Measurements from ENCODE around the gene POU2F1.

POU2F1 gene

DNA sequence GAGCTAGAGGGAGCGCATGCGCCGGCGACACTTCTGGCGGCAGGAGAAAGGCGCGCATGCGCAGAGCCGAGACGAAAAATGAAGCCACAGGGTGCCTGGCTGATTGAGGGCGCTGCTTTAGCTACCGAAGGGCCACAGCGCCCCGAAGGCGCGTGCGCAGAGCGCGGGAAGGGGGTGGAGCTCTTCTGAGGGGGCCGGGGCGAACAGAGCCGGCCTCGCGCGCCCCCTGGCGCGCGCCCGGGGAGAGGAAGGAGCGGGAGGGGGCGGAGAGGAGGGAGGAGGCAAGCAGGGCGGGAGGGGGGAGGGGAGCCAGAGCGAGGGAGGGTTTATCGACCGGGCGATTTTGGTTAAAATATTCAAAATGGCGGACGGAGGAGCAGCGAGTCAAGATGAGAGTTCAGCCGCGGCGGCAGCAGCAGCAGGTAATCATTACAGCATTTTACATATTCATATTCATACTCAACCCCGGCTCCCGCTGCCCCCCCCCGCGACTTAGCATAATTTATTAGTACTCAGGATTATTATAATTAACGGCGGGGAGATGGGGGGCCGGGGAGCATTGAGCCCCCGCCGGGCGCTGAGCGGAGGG is at the start of gene POU2F1:
TSS of gene POU2F1 (plus strand) at position 350 of the 589 bp plus-strand sequence. CDS start at position 362, 12 bp downstream.
- H3K9me3 ChIP-seq (ENCODE audit: control insufficient read depth, low read length): no peaks in the 10 kb centered on the region
- DNase-seq (ENCODE audit: low read depth): peak; percentile 99
- H3K27me3 ChIP-seq (replicated peaks; ENCODE audit: control insufficient read depth, insufficient read depth, low read length): no peaks in the 10 kb centered on the region
- H3K4me1 ChIP-seq (ENCODE audit: control insufficient read depth, insufficient read depth, low read length): peaks cover 20% of the 10 kb centered on the region
- H3K4me3 ChIP-seq (ENCODE audit: low read length): peak within 1 kb of the TSS; percentile 100
- H3K9ac ChIP-seq (ENCODE audit: low read length): peak within 1 kb of the TSS; percentile 91
- no peaks in the 10 kb centered on the region for H3K36me3 ChIP-seq (ENCODE audit: control insufficient read depth, insufficient read depth, low read length, severe bottlenecking)

DNA sequence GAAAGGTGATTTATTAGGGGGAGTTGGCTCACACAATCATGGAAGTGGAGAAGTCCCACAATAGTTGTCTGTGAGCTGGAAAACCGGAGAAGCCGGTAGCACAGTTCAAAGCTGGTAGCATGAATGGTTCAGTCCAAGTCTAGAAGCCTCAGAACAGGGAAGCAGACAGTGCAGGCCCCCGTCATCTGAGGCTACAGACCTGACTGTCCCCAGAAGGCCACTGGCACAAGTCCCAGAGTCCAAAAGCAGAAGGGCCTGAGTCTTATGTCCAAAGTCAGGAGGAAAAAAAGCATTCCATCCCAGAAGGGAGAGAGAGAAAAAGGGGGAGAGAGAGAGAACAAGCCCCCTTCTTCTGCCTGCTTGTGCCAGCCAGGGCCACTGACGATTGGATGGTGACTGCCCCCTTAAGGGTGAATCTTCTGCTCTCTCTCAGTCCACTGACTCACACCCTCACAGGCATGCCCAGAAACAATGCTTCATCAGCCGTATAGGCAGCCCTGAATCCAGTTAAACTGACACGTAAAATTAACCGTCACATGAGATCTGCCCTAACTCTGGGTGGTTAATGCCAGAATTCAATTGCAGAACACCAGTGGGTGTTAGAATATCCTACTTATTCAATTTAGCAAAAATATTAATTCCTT is 49.3 kb upstream of the POU2F1 start:
- Histone ChIP-seq H3K4me1 (ENCODE audit: control insufficient read depth, insufficient read depth, low read length) (peaks cover 9% of the 10 kb centered on the region), H3K27me3 (replicated peaks; ENCODE audit: control insufficient read depth, insufficient read depth, low read length) (peaks cover 44% of the 10 kb centered on the region), H3K36me3 (ENCODE audit: control insufficient read depth, insufficient read depth, low read length, severe bottlenecking) (no peaks in the 10 kb centered on the region), H3K9me3 (ENCODE audit: control insufficient read depth, low read length) (peaks cover 15% of the 10 kb centered on the region), H3K9ac (ENCODE audit: low read length) (no peak overlapping the region), H3K4me3 (ENCODE audit: low read length) (no peak overlapping the region)
- DNase-seq (ENCODE audit: low read depth): no peak

DNA sequence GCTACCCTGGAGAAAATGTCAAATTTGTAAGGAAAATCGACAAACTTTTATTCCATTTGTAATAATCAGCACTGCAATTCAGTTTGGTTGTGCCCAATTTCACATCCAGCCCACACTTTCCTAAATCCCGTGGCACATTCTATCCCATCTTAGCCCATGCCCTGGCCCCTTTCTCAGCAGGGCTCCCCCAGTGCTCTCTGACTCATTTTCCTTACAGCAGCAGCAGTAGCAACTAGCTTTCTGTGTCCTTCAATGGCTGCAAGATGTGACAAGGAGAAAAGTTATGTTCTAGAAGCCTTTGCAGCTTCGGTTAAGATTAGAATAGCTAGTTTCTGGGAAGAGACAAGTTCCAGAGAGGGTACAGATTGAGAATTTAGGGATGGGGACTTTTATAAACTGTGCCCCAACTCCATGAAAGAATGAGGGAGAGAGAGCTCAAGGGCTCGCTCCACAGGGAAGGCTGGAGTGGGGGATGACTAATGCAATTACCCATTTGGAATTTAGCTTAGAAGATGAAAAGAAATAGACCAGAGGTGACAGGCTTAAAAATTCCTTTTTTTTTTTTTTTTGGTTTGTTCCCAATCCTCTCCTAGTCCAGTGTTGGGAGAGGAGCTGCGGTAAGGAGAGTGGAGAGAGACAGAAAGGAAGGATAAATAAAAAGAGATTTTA is 47.0 kb upstream of the POU2F1 start:
- peaks cover 9% of the 10 kb centered on the region for H3K4me1 ChIP-seq (ENCODE audit: control insufficient read depth, insufficient read depth, low read length)

GRCh38 chr1:167175901-167176300 is 44.8 kb upstream of the POU2F1 start:
- DNase-seq (ENCODE audit: low read depth): no peak
- Histone ChIP-seq H3K27me3 (replicated peaks; ENCODE audit: control insufficient read depth, insufficient read depth, low read length) (peaks cover 18% of the 10 kb centered on the region), H3K9me3 (ENCODE audit: control insufficient read depth, low read length) (peaks cover 3% of the 10 kb centered on the region), H3K36me3 (ENCODE audit: control insufficient read depth, insufficient read depth, low read length, severe bottlenecking) (no peaks in the 10 kb centered on the region), H3K9ac (ENCODE audit: low read length) (no peak overlapping the region), H3K4me3 (ENCODE audit: low read length) (no peak overlapping the region), H3K4me1 (ENCODE audit: control insufficient read depth, insufficient read depth, low read length) (peaks cover 9% of the 10 kb centered on the region)

More for the DNA sequence above, 47.0 kb upstream of the POU2F1 start:
- H3K9ac ChIP-seq (ENCODE audit: low read length): no peak overlapping the region
- H3K4me3 ChIP-seq (ENCODE audit: low read length): no peak overlapping the region
- H3K27me3 ChIP-seq (replicated peaks; ENCODE audit: control insufficient read depth, insufficient read depth, low read length): peaks cover 24% of the 10 kb centered on the region
- H3K36me3 ChIP-seq (ENCODE audit: control insufficient read depth, insufficient read depth, low read length, severe bottlenecking): no peaks in the 10 kb centered on the region
- H3K9me3 ChIP-seq (ENCODE audit: control insufficient read depth, low read length): peaks cover 3% of the 10 kb centered on the region
- DNase-seq (ENCODE audit: low read depth): no peak

DNA sequence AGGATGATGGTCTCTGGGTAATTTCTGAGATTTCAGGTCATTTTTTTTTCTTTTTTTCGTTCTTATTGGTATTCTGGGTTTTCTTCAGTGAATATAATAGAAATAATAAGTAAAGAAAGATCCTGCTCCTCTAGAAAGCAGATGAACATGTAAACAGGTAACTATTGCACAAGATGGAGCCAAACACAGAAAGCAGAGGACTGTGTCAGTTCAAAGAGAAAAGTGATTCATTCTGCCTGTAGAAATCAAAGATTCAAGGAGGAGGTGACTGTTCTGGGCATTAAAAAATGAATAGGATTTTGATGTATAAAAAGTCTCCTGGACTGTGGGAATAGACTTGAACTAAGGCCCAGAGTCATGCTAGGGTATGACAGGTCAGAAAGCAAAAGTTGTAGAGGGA is 41.9 kb upstream of the POU2F1 start:
- Histone ChIP-seq H3K9ac (ENCODE audit: low read length) (no peak overlapping the region), H3K9me3 (ENCODE audit: control insufficient read depth, low read length) (peaks cover 6% of the 10 kb centered on the region), H3K4me3 (ENCODE audit: low read length) (no peak overlapping the region), H3K4me1 (ENCODE audit: control insufficient read depth, insufficient read depth, low read length) (peaks cover 2% of the 10 kb centered on the region), H3K36me3 (ENCODE audit: control insufficient read depth, insufficient read depth, low read length, severe bottlenecking) (no peaks in the 10 kb centered on the region), H3K27me3 (replicated peaks; ENCODE audit: control insufficient read depth, insufficient read depth, low read length) (peaks cover 25% of the 10 kb centered on the region)
- DNase-seq (ENCODE audit: low read depth): no peak

DNA sequence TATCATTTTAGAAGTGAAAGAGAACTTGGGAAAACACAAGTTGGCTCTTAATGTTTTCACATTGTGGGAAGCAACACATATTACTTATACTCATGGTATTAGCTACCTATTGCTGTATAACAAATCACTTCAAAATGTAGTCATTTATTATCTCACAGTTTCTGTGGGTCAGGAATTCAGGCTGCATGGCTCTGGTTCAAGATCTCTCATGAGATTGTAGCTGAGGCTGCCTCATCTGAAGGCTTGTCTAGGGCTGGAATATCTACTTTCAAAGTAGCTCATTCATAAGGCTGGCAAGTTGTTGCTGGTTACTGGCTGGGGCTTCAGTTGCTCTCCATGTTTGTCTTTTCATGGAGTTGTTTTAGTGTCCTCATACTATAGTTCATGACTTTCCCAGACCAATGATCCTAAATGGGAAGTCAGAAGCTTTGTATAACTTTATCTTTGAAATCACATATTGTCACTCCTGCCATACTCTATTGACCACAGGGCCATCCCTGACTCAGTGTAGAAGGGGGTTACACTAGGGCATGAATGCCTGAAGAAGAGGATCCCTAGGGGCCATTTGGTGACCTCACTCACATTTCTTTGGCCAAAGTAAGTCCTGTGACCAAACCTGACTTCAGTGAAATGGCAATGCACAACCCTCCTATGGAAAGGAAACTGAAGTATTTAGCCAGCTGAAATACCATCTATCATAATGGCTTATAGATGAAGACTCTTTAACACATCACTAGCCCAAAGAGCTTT is 37.9 kb upstream of the POU2F1 start:
- H3K9ac ChIP-seq (ENCODE audit: low read length): no peak overlapping the region
- H3K4me1 ChIP-seq (ENCODE audit: control insufficient read depth, insufficient read depth, low read length): no peaks in the 10 kb centered on the region
- H3K36me3 ChIP-seq (ENCODE audit: control insufficient read depth, insufficient read depth, low read length, severe bottlenecking): no peaks in the 10 kb centered on the region
- H3K27me3 ChIP-seq (replicated peaks; ENCODE audit: control insufficient read depth, insufficient read depth, low read length): peaks cover 37% of the 10 kb centered on the region
- H3K9me3 ChIP-seq (ENCODE audit: control insufficient read depth, low read length): peaks cover 3% of the 10 kb centered on the region
- H3K4me3 ChIP-seq (ENCODE audit: low read length): no peak overlapping the region
- DNase-seq (ENCODE audit: low read depth): no peak

- Histone ChIP-seq H3K27me3 (replicated peaks; ENCODE audit: control insufficient read depth, insufficient read depth, low read length) (peaks cover 32% of the 10 kb centered on the region), H3K9ac (ENCODE audit: low read length) (no peak overlapping the region), H3K36me3 (ENCODE audit: control insufficient read depth, insufficient read depth, low read length, severe bottlenecking) (no peaks in the 10 kb centered on the region), H3K4me1 (ENCODE audit: control insufficient read depth, insufficient read depth, low read length) (no peaks in the 10 kb centered on the region), H3K9me3 (ENCODE audit: control insufficient read depth, low read length) (peaks cover 3% of the 10 kb centered on the region), H3K4me3 (ENCODE audit: low read length) (no peak overlapping the region)
- DNase-seq (ENCODE audit: low read depth): no peak
Measured at GRCh38 chr1:167184081-167184480, 36.6 kb upstream of the POU2F1 start.

DNA sequence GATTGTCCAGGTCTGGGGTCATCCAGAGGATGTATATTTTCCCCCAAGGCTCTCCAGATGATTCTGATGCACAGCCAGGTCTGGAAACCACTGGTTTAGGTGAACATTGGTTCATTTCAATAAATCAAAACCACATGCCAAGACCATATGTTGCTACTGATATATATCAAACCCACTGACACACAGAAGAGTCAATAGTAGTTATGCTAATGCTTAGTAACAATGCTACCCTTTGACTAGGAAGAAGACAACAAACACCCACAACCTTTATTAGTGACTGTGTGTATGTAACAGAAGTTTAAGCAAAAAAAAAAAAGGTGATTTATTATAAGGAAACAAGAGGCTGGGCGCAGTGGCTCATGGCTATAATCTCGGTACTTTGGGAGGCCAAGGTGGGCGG is 35.6 kb upstream of the POU2F1 start:
- no peaks in the 10 kb centered on the region for H3K4me1 ChIP-seq (ENCODE audit: control insufficient read depth, insufficient read depth, low read length)
- no peak overlapping the region for H3K4me3 ChIP-seq (ENCODE audit: low read length)
- peaks cover 27% of the 10 kb centered on the region for H3K27me3 ChIP-seq (replicated peaks; ENCODE audit: control insufficient read depth, insufficient read depth, low read length)
- H3K36me3 ChIP-seq (ENCODE audit: control insufficient read depth, insufficient read depth, low read length, severe bottlenecking): no peaks in the 10 kb centered on the region
- H3K9me3 ChIP-seq (ENCODE audit: control insufficient read depth, low read length): peaks cover 3% of the 10 kb centered on the region
- DNase-seq (ENCODE audit: low read depth): no peak
- no peak overlapping the region for H3K9ac ChIP-seq (ENCODE audit: low read length)

- no peaks in the 10 kb centered on the region for H3K4me1 ChIP-seq (ENCODE audit: control insufficient read depth, insufficient read depth, low read length)
- peaks cover 30% of the 10 kb centered on the region for H3K27me3 ChIP-seq (replicated peaks; ENCODE audit: control insufficient read depth, insufficient read depth, low read length)
- no peak overlapping the region for H3K9ac ChIP-seq (ENCODE audit: low read length)
- H3K4me3 ChIP-seq (ENCODE audit: low read length): no peak overlapping the region
- peaks cover 3% of the 10 kb centered on the region for H3K9me3 ChIP-seq (ENCODE audit: control insufficient read depth, low read length)
- H3K36me3 ChIP-seq (ENCODE audit: control insufficient read depth, insufficient read depth, low read length, severe bottlenecking): no peaks in the 10 kb centered on the region
- DNase-seq (ENCODE audit: low read depth): no peak
Measured at GRCh38 chr1:167185974-167186657, 34.6 kb upstream of the POU2F1 start.

- Histone ChIP-seq H3K4me1 (ENCODE audit: control insufficient read depth, insufficient read depth, low read length) (no peaks in the 10 kb centered on the region), H3K27me3 (replicated peaks; ENCODE audit: control insufficient read depth, insufficient read depth, low read length) (peaks cover 30% of the 10 kb centered on the region), H3K4me3 (ENCODE audit: low read length) (no peak overlapping the region), H3K9ac (ENCODE audit: low read length) (no peak overlapping the region), H3K9me3 (ENCODE audit: control insufficient read depth, low read length) (peaks cover 3% of the 10 kb centered on the region), H3K36me3 (ENCODE audit: control insufficient read depth, insufficient read depth, low read length, severe bottlenecking) (no peaks in the 10 kb centered on the region)
- no peak for DNase-seq (ENCODE audit: low read depth)
Measured at GRCh38 chr1:167186771-167187170, 33.9 kb upstream of the POU2F1 start.

Data from adipocyte (in vitro differentiated cells).